Measurements from ENCODE around the gene PIK3CA.

GRCh38 chr3:179182902-179183301, 34.7 kb downstream of the PIK3CA start:
- TF ChIP-seq SUZ12 (IDR thresholded peaks at IDR 0.05) (no peak), ELF4 (IDR thresholded peaks at IDR 0.05) (no peak)

All from HEK293T (cell line).